Kidney (tissue), 14 donors: Measurements from ENCODE around the gene CLEC16A. TPM values are rescaled to one million over a fixed set of nuclear protein-coding genes. Genes with fewer than 3 reads are reported as not detected.

Experiments used
- DNase-seq, 5 donors: peaks; one replicate each; pipeline ENCODE4 v3.0.0-alpha.2; 2013 to 2020
- FAIRE-seq: peaks from 2 replicates; lab custom pipeline; 2012; peaks lifted over from hg19 to GRCh38; lab: Jason Lieb, UNC
- H3K27ac ChIP-seq, 2 donors: one replicate each; pipeline ENCODE4 v1.7.0; 2013; ENCODE audit warnings: low read depth in 2 of 2, low read length in 2 of 2, inconsistent platforms in 1 of 2
- H3K27me3 ChIP-seq: one replicate; pipeline ENCODE4 v1.7.1; 2013; ENCODE audit warnings: low read length, inconsistent platforms; ENCODE audit not compliant: control insufficient read depth, insufficient read depth
- H3K36me3 ChIP-seq, 3 donors: one replicate each; pipeline versions ENCODE4 v1.7.0 to v1.7.1; 2013; ENCODE audit warnings: low read length in 3 of 3, control low read depth in 1 of 3, inconsistent platforms in 1 of 3; ENCODE audit not compliant: insufficient read depth in 3 of 3, control insufficient read depth in 2 of 3
- H3K4me1 ChIP-seq, 3 donors: one replicate each; pipeline versions ENCODE4 v1.7.0 to v1.7.1; 2013; ENCODE audit warnings: low read length in 3 of 3, inconsistent platforms in 1 of 3, low read depth in 1 of 3; ENCODE audit not compliant: control insufficient read depth in 2 of 3, insufficient read depth in 2 of 3
- H3K4me3 ChIP-seq, 3 donors: one replicate each; pipeline versions ENCODE4 v1.7.0 to v1.8.1; 2013; ENCODE audit warnings: low read length in 3 of 3, control low read depth in 1 of 3, inconsistent platforms in 1 of 3
- H3K9ac ChIP-seq, 3 donors: one replicate each; pipeline versions ENCODE4 v1.7.0 to v1.7.1; 2013; ENCODE audit warnings: low read length in 3 of 3, control low read depth in 1 of 3, inconsistent platforms in 1 of 3
- H3K9me3 ChIP-seq, 3 donors: one replicate each; pipeline versions ENCODE4 v1.7.0 to v1.7.1; 2013; ENCODE audit warnings: low read length in 3 of 3, control low read depth in 1 of 3, inconsistent platforms in 1 of 3; ENCODE audit not compliant: control insufficient read depth in 2 of 3, insufficient read depth in 1 of 3
- intact Hi-C: fragments of 100-400 bp; cut with DNase I; formaldehyde crosslinking; loops from one replicate; pipeline ENCODE4 v1.11.1; 2022
- polyA plus RNA-seq: library from polyadenylated mRNA; stranded (reverse); fragments of 350-450 nt; fragmentation: Illumina TruSeq; extraction: RNeasy Lipid Tissue Mini Kit (QIAGEN cat#74804); gene quantifications from one replicate; pipeline ENCODE4 v1.2.3, GENCODE V29; 2014; ENCODE audit warnings: low read depth, low replicate concordance; ENCODE audit not compliant: insufficient read depth
- total RNA-seq: library from RNA; stranded (reverse); fragmentation: NEBNext Ultra II Directional; extraction: Animal tissue kit (Norgen Biotek cat#: 25700); gene quantifications from one replicate; pipeline ENCODE4 v1.2.1, GENCODE V29; 2021
- TF ChIP-seq, protein P1 (sequence below): IDR thresholded peaks from 3 replicates; pipeline ENCODE4 v1.5.1; 2012; ENCODE audit warnings: mild to moderate bottlenecking, moderate library complexity, borderline replicate concordance; ENCODE audit not compliant: insufficient read depth; ENCODE audit errors: extremely low read depth
- donor health status: control.
- donor health status: control.
- donor health status: control.
- donor health status: control.
- donor health status: control.
- donor health status: DM: yes; HTN: yes; CAD: no.
- donor health status: Normal renal cell carcinoma (clear cell type).

Gene CLEC16A
- total and polyA plus RNA-seq, 2 donors from 2014 or later, result 10.8 to 51.9 TPM

DNA sequence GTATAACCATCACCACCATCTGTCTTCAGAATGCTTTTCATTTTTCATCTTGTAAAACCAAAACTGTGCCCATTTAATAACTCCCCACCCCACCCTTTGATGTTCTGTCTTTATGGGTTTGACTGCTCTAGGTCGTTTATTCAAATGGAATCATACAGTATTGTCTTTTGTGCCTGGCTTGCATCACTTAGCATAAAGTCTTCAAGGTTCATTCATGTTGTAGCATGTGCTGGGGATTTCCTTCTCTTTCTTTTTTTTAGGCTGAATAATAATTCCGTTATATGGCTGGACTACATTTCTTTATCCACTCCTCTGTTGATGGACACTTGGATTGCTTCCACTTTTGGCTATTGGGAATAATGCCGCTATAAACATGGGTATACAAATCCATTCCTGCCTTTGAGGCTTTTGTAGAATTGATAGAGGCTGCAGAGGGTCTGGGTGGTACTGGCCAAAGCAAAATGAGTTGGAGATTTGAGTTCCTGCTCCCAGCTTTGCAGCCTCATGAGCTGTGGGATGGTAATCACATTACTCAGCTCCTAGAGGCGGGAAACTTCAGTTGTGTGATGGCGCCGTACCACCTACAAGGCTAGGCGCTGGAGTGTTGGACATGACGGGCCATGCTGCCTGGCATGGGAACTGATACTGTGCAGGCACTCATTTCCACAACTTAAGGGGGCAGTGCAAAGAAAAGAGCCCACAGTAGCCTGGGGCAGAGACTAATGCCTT, 64.8 kb downstream of the CLEC16A start:
- no peaks in the 10 kb centered on the region for H3K9me3 ChIP-seq
- DNase-seq (no peak), FAIRE-seq (no peak)
- TF ChIP-seq, protein P1, sequence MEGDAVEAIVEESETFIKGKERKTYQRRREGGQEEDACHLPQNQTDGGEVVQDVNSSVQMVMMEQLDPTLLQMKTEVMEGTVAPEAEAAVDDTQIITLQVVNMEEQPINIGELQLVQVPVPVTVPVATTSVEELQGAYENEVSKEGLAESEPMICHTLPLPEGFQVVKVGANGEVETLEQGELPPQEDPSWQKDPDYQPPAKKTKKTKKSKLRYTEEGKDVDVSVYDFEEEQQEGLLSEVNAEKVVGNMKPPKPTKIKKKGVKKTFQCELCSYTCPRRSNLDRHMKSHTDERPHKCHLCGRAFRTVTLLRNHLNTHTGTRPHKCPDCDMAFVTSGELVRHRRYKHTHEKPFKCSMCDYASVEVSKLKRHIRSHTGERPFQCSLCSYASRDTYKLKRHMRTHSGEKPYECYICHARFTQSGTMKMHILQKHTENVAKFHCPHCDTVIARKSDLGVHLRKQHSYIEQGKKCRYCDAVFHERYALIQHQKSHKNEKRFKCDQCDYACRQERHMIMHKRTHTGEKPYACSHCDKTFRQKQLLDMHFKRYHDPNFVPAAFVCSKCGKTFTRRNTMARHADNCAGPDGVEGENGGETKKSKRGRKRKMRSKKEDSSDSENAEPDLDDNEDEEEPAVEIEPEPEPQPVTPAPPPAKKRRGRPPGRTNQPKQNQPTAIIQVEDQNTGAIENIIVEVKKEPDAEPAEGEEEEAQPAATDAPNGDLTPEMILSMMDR, result no peak
- no peaks in the 10 kb centered on the region for H3K27me3 ChIP-seq
- H3K27ac ChIP-seq, result no peak overlapping the region
- peaks cover 0 to 3% (median 0%) of the 10 kb centered on the region in 3 donors for H3K36me3 ChIP-seq
- no peak overlapping the region for H3K9ac ChIP-seq
- H3K4me3 ChIP-seq, result no peak overlapping the region
- no peaks in the 10 kb centered on the region for H3K4me1 ChIP-seq
- intact Hi-C loops, result no loop called here

DNA sequence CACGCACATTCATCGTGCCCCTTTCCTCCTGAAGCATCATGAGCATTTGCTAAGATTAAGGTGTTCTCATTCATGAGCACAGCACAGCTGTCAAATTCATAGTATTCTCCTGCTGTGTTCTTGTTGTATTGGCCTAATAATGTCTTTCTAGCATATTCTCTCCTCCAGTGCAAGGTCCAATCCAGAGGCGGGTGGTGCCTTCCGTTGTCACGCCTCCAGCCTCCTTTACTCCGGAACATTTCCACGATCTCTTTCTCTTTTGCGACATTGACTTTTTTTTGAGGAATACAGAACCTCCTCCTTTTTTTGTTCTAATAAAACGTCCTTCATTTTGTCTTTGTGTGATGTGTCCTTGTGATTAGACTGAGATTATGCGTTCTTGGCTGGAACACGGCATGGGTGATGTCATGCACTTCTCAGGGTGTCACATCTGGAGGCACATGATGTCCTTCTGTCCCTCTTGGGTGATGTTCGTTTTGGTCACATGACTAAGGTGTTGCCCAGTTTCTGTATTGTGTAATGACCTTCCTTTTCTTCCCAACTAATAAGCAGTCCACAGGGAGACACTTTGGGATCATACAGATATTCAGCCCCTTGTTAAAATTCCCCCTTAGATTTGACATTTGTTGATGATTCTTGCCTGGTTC, 66.3 kb downstream of the CLEC16A start:
- no peak overlapping the region for H3K27ac ChIP-seq
- TF ChIP-seq, protein P1, result no peak
- DNase-seq (no peak), FAIRE-seq (no peak)
- H3K4me3 ChIP-seq, result no peak overlapping the region
- no peaks in the 10 kb centered on the region for H3K4me1 ChIP-seq
- H3K9me3 ChIP-seq, result no peaks in the 10 kb centered on the region
- intact Hi-C loops, result no loop called here
- no peaks in the 10 kb centered on the region for H3K27me3 ChIP-seq
- no peak overlapping the region for H3K9ac ChIP-seq
- H3K36me3 ChIP-seq, result no peaks in the 10 kb centered on the region

DNA sequence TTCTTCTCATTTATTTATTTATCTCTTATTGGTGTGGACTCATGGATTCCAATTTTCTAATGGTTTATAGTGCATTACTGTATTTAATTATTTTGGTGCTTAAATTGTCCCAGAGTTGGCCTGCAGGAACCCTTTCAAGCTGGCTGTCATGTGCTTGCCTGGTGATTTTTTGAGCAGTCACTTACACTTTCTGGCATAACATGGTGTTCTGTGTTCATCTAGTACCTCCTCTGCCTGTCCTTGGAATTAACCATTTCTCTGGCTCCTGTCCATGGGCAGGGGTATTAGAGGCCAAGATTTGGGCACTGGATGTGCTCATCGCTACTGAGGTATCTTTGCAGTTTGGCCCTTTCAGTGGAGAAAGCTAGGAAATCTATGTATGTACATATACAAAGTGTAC, 67.0 kb downstream of the CLEC16A start:
- Histone ChIP-seq H3K9ac (no peak overlapping the region), H3K27ac (no peak overlapping the region), H3K27me3 (no peaks in the 10 kb centered on the region), H3K9me3 (no peaks in the 10 kb centered on the region), H3K36me3 (no peaks in the 10 kb centered on the region), H3K4me3 (no peak overlapping the region), H3K4me1 (no peaks in the 10 kb centered on the region)
- intact Hi-C loops, result no loop called here
- no peak for DNase-seq
- TF ChIP-seq, protein P1, result no peak
- no peak for FAIRE-seq
